ENCODE data around the gene PPY. TPM values are rescaled to one million over a fixed set of nuclear protein-coding genes. Genes with fewer than 3 reads are reported as not detected.

PPY gene
- total RNA-seq, 1 experiment from 2014 or later: not detected

- TF ChIP-seq CTCF (conservative IDR thresholded peaks at IDR 0.05): no peak
- WGBS (ENCODE audit: extremely low coverage, insufficient read length, low lambda C conversion rate): no CpG with 5 or more reads among the region's 29 CpGs
- H3K9me3 ChIP-seq (ENCODE audit: control insufficient read depth, low read depth, low read length): no peaks in the 10 kb centered on the region
- no peak overlapping the region for H3K14ac ChIP-seq (ENCODE audit: insufficient read depth, low read length)
- H3K9me3 Mint-ChIP-seq: no peaks in the 10 kb centered on the region
- no peak overlapping the region for H3K4ac ChIP-seq (ENCODE audit: low read depth, low read length)
- peaks cover 29% of the 10 kb centered on the region for H3K23me2 ChIP-seq (ENCODE audit: insufficient read length, low read depth, low read length, poor library complexity, severe bottlenecking)
- peak overlapping the region; percentile 69 to 89 for H3K4me3 Mint-ChIP-seq
- no peak overlapping the region for H3T11ph ChIP-seq (ENCODE audit: low read length)
- H3K36me3 Mint-ChIP-seq (ENCODE audit: insufficient read depth in 1 of 3, low read depth in 3 of 3): no peaks in the 10 kb centered on the region
- H2AK5ac ChIP-seq (ENCODE audit: insufficient read length, low read length): no peak overlapping the region
- peak overlapping the region in 1 of 3 experiments; percentile 55; a peak in 1 of 7 replicates for H3K27ac Mint-ChIP-seq
- H3K4me1 ChIP-seq (ENCODE audit: insufficient read depth, low read length): no peaks in the 10 kb centered on the region; the same call in 1 of the 2 replicates
- no peak overlapping the region for H3K27ac ChIP-seq (ENCODE audit: insufficient read length, low read depth, low read length)
- no peak overlapping the region for H4K5ac ChIP-seq (ENCODE audit: insufficient read length, low read depth, low read length)
- no peak overlapping the region for H2BK20ac ChIP-seq (ENCODE audit: low read depth, low read length, poor library complexity, severe bottlenecking)
- H3K18ac ChIP-seq (ENCODE audit: insufficient read length, low read depth, low read length): no peak overlapping the region
- no peak overlapping the region for H3K9ac ChIP-seq (ENCODE audit: extremely low read depth, insufficient read length, low read length)
- H3K23ac ChIP-seq (ENCODE audit: insufficient read length, low read depth, low read length): no peak overlapping the region
- no peaks in the 10 kb centered on the region for H3K79me1 ChIP-seq (ENCODE audit: insufficient read depth, low read depth, low read length, poor library complexity, severe bottlenecking)
- H3K27me3 ChIP-seq (ENCODE audit: insufficient read depth, low read length): no peaks in the 10 kb centered on the region
- no peak overlapping the region for H2BK12ac ChIP-seq (ENCODE audit: insufficient read length, low read depth, low read length)
- no peak overlapping the region for H2BK15ac ChIP-seq (ENCODE audit: low read depth, low read length)
- peaks cover 68% of the 10 kb centered on the region for H3K27me3 Mint-ChIP-seq (ENCODE audit: low read depth)
- H2AFZ ChIP-seq (ENCODE audit: low read length): no peak overlapping the region
- H2BK5ac ChIP-seq (ENCODE audit: insufficient read length, low read length): no peak overlapping the region
- peaks cover 20 to 30% of the 10 kb centered on the region in 2 experiments for H3K4me1 Mint-ChIP-seq
- no peak overlapping the region for H4K8ac ChIP-seq (replicated peaks; ENCODE audit: insufficient read length, low read depth, low read length)
- H3K56ac ChIP-seq (ENCODE audit: insufficient read length, low read depth, low read length): no peak overlapping the region
- H3K4me2 ChIP-seq (ENCODE audit: insufficient read depth, insufficient read length, low read length): peak overlapping the region; percentile 65
- H2BK120ac ChIP-seq (ENCODE audit: low read depth, low read length, poor library complexity, severe bottlenecking): no peak overlapping the region
- peak; percentile 53 for DNase-seq
- H4K20me1 ChIP-seq (ENCODE audit: control insufficient read depth, insufficient read depth, insufficient read length): no peaks in the 10 kb centered on the region
- no peaks in the 10 kb centered on the region for H3K79me2 ChIP-seq (ENCODE audit: insufficient read depth, low read length)
- H4K91ac ChIP-seq (ENCODE audit: insufficient read length, low read depth, low read length): no peak overlapping the region
These were observed 35.3 kb downstream of the PPY start for GRCh38 chr17:43906951-43907424.

Data from H9 (cell line).